HFFc6 (cell line): ENCODE data around the gene GNB1L. TPM values are rescaled to one million over a fixed set of nuclear protein-coding genes. Genes with fewer than 3 reads are reported as not detected.

Source experiments
- DNase-seq: peaks from one replicate; pipeline ENCODE4 v3.0.0-alpha.2; 2018
- H3K27ac Mint-ChIP-seq: 2 replicates; pipeline ENCODE4 v1.8.0; 2020; ENCODE audit warnings: mild to moderate bottlenecking, mixed read lengths
- H3K27me3 Mint-ChIP-seq: 2 replicates; pipeline ENCODE4 v1.8.0; 2021; ENCODE audit warnings: mild to moderate bottlenecking, moderate library complexity, mixed read lengths; ENCODE audit not compliant: insufficient read depth
- H3K36me3 Mint-ChIP-seq: 2 replicates; pipeline ENCODE4 v1.8.0; 2021; ENCODE audit warnings: low read depth, mixed read lengths
- H3K4me1 Mint-ChIP-seq: 2 replicates; pipeline ENCODE4 v1.8.0; 2020; ENCODE audit warnings: low read depth, mixed read lengths
- H3K4me3 Mint-ChIP-seq: 2 replicates; pipeline ENCODE4 v1.8.0; 2020; ENCODE audit warnings: mild to moderate bottlenecking, moderate library complexity, mixed read lengths
- H3K9me3 Mint-ChIP-seq: 2 replicates; pipeline ENCODE4 v1.8.0; 2020; ENCODE audit warnings: mild to moderate bottlenecking, mixed read lengths
- total RNA-seq, 6 experiments: library from RNA; stranded (reverse); fragmentation: NEBNext Ultra II Directional; extraction: Animal tissue kit (Norgen Biotek cat#: 25700); gene quantifications; 2 replicates in 1 of 6; 3 replicates in 5 of 6; pipeline ENCODE4 v1.2.3, GENCODE V29; 2021
- TF ChIP-seq, protein P1 (sequence below): fragments of 200-600 bp; sonication (generic); IDR thresholded peaks from 2 replicates; pipeline ENCODE4 v1.5.0; 2021; ENCODE audit warnings: antibody characterized with exemption, mild to moderate bottlenecking

The GNB1L gene
- total RNA-seq, 6 experiments from 2014 or later, result 6.6 to 9.6 (median 7.6) TPM

DNA sequence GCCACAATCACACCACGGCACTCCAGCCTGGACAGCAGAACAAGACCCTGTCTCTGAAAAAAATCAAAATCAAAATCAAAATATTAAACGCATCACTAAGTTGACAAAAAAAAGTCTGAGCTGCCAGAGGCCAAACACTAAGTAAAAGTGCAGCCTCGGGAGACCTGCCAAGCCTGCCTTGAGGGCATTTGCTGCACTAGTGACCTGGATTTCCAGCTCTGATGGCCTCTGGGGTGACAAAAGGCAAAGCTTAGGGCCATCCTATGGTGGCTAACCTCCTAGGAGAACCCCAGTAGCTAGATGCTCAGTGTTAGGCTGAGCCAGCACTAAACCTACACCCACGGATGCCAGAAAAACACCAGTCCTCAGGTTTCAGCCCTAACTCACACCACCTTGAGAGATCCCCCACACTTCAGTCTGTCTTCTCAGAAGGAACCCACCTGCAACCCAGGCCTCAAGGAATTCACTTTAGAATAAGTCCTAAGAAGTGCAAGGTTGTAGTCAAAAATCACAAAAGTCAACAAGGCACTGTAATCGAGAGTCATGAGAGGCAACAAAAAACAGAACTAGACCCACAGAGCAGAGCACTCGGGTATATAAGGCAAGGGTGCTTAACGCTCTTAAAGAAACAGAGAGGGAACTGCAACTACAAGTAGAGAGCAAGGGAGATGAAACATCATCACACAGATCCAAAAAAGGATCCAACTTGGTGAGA is 28.6 kb downstream of the GNB1L start:
- no peaks in the 10 kb centered on the region for H3K4me1 Mint-ChIP-seq
- TF ChIP-seq, protein P1, sequence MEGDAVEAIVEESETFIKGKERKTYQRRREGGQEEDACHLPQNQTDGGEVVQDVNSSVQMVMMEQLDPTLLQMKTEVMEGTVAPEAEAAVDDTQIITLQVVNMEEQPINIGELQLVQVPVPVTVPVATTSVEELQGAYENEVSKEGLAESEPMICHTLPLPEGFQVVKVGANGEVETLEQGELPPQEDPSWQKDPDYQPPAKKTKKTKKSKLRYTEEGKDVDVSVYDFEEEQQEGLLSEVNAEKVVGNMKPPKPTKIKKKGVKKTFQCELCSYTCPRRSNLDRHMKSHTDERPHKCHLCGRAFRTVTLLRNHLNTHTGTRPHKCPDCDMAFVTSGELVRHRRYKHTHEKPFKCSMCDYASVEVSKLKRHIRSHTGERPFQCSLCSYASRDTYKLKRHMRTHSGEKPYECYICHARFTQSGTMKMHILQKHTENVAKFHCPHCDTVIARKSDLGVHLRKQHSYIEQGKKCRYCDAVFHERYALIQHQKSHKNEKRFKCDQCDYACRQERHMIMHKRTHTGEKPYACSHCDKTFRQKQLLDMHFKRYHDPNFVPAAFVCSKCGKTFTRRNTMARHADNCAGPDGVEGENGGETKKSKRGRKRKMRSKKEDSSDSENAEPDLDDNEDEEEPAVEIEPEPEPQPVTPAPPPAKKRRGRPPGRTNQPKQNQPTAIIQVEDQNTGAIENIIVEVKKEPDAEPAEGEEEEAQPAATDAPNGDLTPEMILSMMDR, result no peak
- H3K9me3 Mint-ChIP-seq, result no peaks in the 10 kb centered on the region
- no peaks in the 10 kb centered on the region for H3K36me3 Mint-ChIP-seq
- peaks cover 2% of the 10 kb centered on the region; the same call in 1 of the 2 replicates for H3K27me3 Mint-ChIP-seq
- DNase-seq, result no peak
- H3K4me3 Mint-ChIP-seq, result no peak overlapping the region
- no peak overlapping the region for H3K27ac Mint-ChIP-seq

DNA sequence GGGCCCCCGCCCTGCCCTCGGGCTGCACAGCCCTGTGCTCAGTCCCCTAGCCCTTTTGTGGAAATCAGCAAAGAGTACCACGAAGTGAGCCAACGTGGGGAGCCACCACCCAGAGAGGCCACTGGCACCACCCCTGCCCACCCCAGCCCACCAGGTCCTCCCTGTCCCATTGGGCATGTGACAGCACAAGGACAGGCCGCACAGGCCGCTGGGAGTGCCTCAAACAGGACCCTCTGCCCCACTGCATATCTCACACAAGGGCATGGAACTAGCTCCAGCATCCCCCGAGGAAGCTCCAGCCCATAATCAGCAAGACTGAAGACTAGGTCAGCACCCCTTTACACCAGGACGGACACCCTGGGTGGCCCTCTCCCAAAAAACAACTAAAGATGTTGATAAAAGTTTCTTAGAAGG is 29.7 kb downstream of the GNB1L start:
- Mint-ChIP-seq H3K36me3 (no peaks in the 10 kb centered on the region), H3K9me3 (no peaks in the 10 kb centered on the region), H3K27me3 (peaks cover 2% of the 10 kb centered on the region; the same call in 1 of the 2 replicates), H3K27ac (no peak overlapping the region), H3K4me1 (no peaks in the 10 kb centered on the region), H3K4me3 (no peak overlapping the region)
- TF ChIP-seq, protein P1, result no peak
- DNase-seq, result no peak

DNA sequence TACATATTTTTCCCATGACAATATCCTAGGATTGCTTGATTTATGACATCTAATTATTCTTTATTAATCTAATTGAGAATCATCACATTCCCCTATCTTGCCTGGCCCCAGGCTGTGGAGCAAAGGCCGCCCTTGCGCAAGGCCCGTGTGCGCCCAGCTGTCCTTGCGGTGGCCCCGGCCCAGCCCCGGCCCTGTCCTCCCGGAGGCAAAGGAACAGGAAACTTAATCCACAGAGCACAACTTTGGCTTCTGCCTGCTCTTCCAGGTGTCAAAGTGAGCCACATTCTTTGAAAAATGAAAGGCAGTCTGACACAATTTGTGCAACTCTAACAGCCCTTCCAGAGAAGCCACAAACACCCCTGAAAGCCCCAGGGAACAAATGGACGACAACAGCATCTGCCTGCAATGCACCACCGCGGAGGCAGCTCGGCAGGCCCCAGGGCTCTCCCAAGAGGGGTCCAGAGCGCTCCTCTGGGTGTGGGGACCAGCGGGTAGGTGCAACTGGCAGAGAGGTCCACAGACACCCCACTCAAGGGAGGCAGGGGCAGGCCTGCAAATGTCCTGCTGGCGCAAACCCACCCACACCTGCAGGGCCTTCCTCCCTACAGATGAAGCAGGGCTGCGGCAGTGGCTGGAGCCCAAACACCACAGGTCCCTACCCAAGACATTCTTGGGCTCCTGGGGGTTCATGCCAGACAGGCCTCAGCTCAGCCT is 30.3 kb downstream of the GNB1L start:
- Mint-ChIP-seq H3K9me3 (no peaks in the 10 kb centered on the region), H3K27ac (no peak overlapping the region), H3K4me3 (no peak overlapping the region), H3K4me1 (no peaks in the 10 kb centered on the region), H3K36me3 (no peaks in the 10 kb centered on the region), H3K27me3 (peaks cover 2% of the 10 kb centered on the region; the same call in 1 of the 2 replicates)
- TF ChIP-seq, protein P1, result no peak
- DNase-seq, result no peak

DNA sequence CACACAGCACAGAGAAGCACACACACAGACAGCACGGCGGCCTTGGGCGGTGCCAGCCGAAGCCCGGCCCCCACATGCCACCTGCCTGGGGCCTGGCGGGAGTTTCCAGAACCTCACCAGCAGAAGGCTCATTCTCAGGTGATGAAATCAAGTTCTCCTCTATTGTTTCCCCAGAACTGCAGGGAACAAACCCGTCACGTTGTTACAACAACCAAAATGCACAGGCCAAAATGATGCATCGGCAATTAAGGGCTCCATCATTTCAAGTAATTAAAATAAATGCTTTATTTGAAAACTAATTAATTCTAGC is 30.8 kb downstream of the GNB1L start:
- peaks cover 2% of the 10 kb centered on the region; the same call in 1 of the 2 replicates for H3K27me3 Mint-ChIP-seq
- TF ChIP-seq, protein P1, result no peak
- no peaks in the 10 kb centered on the region for H3K4me1 Mint-ChIP-seq
- no peak for DNase-seq
- no peaks in the 10 kb centered on the region for H3K36me3 Mint-ChIP-seq
- no peak overlapping the region for H3K4me3 Mint-ChIP-seq
- H3K27ac Mint-ChIP-seq, result no peak overlapping the region
- no peaks in the 10 kb centered on the region for H3K9me3 Mint-ChIP-seq

DNA sequence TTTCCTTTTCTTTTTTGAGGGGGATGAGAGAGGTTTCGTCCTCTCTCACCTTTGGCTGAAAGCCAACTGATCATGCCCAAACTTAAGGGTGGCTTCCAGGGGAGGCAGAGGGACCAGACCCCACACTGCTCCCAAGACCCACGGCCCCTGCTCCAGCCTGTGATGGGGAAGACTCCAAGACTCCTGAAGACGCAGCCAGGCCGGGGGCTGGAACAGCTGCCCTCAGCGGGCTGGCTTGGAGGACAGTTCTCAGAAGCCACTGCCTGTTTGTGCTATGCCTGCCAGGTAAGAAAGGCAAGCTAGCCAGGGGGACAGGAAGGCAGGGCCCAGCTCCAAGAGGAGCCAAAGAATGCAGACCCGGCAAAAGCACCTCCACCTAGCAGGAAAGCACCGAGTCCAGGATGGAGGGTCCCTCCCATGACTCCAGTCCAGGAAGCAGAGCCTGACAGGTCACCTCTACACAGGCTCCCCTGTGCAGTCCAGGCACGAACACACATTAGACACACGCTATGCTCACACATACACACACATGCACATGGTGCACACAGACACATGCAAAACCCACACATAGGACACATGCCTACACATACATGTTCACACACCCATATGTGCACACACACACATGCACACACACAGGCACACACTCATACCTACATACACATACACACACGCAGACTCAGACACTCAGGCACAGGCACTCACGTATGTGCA is 31.3 kb downstream of the GNB1L start:
- peaks cover 2% of the 10 kb centered on the region; the same call in 1 of the 2 replicates for H3K27me3 Mint-ChIP-seq

More for the DNA sequence above, 31.3 kb downstream of the GNB1L start:
- DNase-seq, result no peak
- no peaks in the 10 kb centered on the region for H3K4me1 Mint-ChIP-seq
- no peaks in the 10 kb centered on the region for H3K36me3 Mint-ChIP-seq
- H3K4me3 Mint-ChIP-seq, result no peak overlapping the region
- TF ChIP-seq, protein P1, result no peak
- no peaks in the 10 kb centered on the region for H3K9me3 Mint-ChIP-seq
- H3K27ac Mint-ChIP-seq, result no peak overlapping the region
